Measurements from ENCODE around the gene CYP26A1.

GRCh38 chr10:93088466-93088865 is 14.8 kb downstream of the CYP26A1 start:
- TF ChIP-seq EZH2 (IDR thresholded peaks at IDR 0.05; ENCODE audit: insufficient read depth, poor library complexity, severe bottlenecking) (no peak), EZH2phosphoT487 (IDR thresholded peaks at IDR 0.05; ENCODE audit: insufficient read depth, low read depth) (no peak)
